Activated CD4-positive, alpha-beta T cell treated with anti-CD3 and anti-CD28 coated beads, Interleukin-2, amount 50 U/mL, for 1 hour (primary cell): ENCODE measurements around the gene DOCK10.
A peak's percentile ranks its signal among the peaks of the same experiment; 100 is the strongest.
"Not testable (repeated sequence)": the region's sequence is repeated elsewhere in the genome, so short reads cannot be mapped to it uniquely, and the experiment has no call there.

Experiments used
- DNase-seq: peaks from one replicate; pipeline ENCODE4 v3.0.0-alpha.2; 2020

Gene DOCK10

DNA sequence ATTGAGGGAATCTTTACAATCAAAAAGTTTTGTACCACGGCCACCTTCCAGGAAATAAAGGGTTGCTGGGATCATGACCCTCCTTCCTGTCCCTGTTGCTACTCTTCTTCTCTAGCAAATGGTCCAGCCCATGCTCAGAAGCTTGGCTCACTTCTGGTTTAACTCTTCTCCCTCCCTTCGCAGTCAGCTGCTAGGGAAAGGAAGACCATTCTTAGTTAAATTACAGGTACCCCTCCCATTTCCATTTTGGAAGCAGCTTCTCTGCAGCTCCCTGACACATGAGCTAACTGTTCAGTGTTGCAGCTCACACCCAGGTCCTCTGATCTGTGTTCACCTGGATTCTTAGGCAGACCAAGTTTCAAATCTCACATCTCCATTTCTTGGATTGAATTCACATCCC lies 100.3 kb downstream of the DOCK10 start:
- no peak for DNase-seq

DNA sequence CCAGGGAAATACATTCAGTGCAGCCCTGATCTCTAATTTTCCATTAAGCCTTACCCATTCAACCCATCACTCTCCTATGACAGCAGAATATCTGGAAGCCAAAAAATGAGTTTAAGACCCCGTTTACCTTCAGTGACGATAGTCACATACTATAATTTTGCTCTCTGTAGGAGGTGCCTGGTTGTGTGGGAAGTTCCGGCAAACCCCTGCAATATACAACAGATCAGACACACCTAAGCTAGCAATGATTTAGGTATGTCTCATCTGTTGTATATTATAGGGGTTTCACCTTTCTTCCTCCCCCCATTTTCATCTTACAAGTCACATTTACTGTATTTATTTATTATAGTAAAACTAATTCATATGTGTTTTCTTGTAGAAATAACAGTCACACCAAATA lies 101.7 kb downstream of the DOCK10 start:
- DNase-seq, result no peak

DNA sequence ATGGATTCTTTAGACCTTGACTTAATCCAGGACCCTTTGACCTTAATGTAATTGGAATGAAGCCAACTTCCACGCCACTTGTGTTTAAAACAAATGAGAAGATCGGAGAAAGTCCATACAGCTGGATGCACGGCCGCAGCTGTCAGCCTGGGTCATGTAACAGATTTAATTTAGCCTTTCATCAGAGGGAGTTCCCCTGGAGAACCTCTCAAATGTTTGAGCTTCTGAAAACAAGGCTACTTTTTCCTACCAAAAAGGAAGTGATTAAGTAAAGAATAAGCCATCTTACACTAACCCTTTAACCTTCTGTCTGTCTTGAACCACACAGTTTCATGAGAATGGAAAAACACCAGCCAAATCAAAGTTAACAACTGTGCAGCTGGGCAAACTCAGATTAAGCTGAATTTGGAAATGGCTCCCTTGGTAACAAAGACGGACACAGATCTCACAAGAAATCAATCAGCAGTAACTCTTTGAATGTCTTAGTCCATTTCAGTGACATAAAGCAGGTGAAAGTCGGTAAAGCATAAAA lies 103.6 kb downstream of the DOCK10 start:
- no peak for DNase-seq

DNA sequence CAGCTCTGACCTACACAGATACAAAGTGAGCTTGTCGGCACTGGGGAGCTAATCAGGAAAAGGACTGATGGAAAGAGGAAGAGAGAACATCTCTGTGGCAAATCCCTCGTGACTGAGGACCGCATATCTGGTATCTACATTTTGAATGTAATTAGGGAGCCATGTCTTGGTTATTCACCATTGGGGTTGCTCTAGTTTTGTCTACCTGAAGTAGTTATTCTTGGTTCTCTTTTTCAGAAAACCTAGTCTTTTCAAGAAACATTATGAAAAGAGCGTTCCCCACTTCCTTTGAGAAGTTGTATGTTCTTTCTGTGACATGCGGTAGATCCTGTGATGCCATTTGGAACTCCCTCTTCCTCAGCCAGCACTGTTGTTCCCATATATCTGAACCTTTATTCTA lies 104.4 kb downstream of the DOCK10 start:
- no peak for DNase-seq

DNA sequence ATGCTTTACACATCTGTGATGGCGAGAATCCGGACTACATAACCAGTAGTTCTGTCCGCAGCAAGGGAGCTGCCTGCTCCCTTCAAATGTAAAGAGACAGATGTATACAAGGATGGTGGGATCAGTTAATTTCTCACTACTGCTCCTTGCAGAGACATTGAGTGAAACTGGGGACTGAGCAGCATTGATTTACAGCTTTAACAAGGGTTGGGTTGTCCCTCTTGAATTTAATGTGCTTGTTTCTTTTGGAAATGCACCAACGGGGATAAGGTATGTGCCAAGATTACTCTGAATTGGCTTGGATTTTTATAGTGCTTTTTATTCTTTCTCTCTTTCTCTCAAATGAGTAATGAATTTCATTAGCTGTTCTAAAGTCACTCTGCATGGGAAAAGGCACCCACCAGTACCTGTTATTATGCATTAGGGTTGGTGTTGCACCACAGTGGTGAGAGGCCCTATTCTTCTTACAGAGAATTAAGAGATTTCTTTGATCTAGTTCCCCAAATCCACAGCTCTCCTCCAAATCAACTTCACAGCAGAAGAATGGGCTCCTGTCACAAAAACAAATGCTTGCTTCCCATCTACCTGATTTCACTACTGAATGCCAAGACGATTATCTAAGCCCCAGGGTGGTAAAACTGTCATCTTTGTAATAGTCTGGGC lies 107.6 kb downstream of the DOCK10 start:
- DNase-seq, result no peak

DNA sequence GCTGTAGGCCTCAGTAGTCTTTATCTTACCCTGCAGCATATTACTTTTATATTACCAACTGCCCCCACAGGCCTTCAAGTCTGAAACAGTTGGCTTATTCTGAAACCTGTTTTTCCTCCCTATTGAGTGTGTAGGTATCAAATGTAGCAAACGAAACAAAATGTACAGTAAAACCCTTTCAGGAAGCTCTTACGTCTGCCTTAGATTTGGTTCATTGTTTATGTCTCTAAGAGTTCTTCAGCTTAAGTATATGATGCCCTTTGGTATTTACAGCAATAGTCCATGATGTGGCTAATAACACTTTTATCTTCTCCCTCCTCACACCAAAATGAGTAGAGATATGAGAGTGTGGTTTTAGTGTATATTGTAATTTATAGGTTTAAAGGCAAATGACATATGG lies 108.8 kb downstream of the DOCK10 start:
- no peak for DNase-seq

DNA sequence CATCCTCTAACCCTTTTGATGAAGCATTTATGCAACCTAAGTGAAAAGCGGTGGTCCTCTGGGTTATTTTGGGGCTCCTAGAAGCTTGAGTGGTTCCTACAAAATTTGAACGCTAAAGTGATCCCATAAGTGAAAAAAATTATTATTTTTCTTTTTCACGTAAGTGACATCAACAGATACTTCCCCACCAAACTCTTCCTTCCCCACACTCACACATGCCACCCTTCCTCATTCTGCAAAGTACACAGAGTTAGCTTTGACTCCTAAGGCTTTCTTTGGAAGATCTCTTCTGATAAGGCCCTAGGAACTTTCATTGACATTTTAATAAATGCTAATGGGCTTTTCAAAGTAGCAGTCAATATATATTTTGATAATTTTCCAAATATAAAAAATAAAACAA lies 109.7 kb downstream of the DOCK10 start:
- no peak for DNase-seq

DNA sequence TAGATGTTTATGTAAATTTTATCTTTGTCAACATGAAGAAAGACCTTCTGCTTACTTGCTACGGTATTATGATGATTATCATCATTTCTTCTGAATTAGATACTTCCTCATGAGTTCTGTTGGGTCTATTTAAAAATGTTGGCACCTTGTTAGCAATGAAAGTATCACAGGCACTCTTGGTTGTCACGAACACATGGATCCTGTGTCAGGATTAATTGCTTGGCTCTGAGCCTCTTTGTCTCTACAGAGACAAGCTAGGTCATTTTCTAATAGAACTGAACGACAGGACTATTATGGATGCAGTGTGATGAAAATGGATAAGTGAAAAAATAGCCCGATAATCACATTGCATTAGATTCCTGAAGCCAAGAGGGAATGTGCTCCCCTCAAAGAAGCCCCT lies 110.3 kb downstream of the DOCK10 start:
- DNase-seq, result no peak

DNA sequence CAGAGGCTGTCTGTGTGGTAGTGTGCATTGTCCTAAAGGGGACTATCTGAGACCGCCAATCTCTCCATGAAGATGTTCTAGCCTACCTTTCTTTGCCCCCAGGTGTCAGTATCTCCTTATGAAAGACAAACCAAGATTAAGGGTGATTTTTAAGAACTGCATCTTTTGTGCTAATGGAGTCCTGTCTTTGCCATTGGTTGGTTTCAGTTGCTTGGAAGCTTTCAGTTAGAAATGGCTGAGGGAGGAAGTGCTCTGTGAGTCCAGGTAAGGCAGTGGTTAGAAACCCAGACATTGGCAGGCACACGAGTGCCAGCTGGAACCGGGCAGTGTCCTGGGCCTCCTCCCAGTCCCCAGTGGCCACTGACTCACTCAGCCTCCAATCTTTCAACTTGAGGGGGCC lies 111.3 kb downstream of the DOCK10 start:
- DNase-seq, result no peak

DNA sequence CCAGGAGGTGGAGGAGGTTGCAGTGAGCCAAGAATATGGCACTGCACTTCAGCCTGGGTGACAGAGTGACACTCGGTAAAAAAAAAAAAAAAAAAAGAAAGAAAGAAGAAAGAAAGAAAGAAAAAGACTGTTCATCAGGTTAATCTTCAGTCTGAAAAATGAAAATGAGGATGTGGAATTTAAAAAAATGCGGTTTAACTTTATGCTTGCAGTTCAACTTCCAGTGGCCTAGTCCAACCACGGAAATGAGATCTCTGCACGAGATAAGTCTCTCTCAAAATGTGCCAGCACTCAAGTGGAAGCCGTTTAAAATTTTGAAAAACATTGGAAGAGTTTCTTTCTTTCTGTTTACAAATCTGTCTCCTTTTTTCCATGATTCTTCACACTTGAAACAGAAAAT lies 112.1 kb downstream of the DOCK10 start:
- no peak for DNase-seq

DNA sequence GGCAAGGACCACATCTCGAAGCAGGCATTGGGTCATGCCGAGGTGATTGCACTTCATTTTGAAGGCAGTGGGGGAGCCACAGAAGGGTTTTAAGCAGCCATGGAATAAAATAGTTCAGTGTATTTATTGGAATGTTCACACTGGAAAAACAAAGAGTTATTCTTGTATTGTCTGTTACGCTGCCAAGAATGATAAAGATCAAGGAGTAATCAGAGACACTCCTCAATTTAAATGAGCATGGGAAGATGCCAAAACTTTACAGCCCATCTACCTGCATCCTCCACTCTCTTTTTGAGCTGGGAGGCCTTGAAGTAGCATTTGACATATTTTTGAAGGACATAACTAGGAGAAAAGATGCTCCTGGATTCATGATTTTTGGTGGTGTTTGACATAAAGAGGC lies 112.8 kb downstream of the DOCK10 start:
- DNase-seq, result no peak

DNA sequence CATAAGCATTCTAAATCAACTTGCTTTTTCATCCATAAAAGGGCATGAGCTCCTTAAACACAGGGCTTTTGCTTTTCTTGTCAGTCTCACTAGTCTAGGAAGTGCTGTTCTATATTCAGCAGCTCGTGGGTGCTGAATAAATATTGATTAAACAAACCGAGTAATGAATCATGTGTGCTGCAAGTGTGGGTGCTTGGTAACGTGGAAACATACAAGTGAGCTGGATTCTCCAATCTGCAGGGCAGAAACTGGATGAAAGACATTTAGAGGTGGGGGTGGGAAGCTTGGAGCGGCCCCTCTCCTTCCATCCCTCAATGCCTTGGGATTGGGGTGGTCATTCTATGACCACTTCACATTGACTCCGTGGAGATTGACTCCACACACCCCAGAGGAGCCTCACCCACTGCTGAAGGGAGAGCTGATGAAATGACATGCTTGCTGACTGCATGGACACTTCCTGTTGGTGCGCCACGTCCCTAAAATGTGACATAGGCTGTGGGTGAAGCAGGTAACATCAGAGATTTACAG lies 114.6 kb downstream of the DOCK10 start:
- peak; percentile 61 for DNase-seq

DNA sequence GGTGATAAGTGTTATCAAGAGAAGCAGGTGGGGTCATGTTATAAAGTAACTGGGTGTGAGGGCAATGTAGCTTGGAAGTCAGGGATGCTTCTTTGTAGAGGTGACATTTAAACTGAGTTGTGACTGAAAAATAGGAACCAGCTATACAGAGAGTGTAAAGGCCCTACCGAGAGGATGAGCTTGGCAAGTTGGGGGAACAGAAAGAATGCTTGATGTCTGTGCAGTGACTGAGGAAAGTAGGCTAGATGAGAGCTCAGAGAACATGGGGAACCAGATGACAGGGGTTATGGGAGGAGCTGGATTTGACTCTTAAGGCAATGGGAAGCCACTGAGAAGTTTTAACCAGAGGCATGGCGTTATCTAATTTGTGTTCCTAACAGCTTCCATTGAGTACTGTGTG lies 115.3 kb downstream of the DOCK10 start:
- DNase-seq, result no peak

DNA sequence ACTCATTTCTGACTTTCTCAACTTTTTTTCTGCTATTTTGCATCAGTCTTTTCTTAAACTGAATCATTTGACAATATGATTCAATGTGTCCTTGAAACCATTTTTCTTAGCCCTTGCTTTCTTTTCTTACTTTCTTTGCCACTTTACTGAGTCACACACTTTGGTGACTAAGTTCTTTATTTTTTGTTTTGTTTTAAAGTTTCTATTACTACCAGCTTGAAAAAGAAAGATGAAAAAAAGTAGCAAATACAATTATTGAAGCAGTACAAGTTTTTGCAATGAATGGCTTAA lies 116.5 kb downstream of the DOCK10 start:
- DNase-seq, result no peak

DNA sequence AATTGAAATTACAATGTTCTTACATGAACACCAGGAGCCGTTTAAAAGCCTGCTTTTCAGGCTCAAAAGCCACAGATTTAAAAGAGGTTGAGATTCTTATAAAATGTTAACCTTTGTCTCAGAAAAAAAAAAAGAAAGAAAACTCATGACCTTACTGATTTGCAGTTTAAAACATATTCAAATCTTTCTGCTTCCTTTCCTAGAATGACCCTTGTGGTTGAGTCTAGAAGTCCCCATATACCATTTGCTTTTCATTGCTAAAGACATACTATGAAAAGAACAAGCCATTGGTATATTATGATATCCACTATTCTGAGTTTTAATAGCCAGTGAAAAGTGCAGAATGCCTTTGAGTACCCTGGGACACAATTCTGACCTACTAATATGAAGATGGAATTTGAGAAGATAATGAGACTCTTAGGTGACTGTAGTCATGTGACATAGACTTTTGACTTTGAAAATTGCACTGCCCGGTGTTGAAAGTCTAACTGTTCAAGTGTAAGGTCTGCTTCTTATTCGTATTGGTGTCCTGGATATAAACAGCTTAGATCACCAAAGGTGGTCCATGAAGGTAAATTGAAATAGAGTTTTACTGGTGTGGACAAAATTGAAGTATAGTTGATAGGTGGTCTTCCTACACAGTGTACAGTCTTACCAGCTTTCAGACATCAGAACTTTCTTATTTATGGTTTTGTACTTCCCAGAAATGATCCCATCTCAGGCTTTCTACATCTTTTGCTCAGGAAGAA lies 117.0 kb downstream of the DOCK10 start:
- no peak for DNase-seq

DNA sequence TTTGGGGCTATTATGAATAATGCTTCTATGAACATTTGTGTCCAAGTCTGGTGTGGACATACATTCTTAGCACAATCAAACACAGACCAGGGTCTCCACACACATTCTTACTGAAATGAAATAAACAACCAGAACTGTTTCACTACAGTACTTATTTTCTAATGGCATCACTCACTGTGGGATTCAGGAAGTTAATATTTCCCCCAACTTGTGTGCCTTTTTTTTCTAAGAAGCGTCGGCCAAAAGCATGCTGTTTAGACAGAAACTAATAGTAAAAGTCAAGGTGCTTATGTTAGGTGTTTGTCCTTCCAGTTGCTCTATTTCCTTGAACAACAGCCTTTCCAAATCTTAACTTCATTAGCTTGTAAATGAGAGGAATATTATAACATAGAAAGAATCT lies 117.6 kb downstream of the DOCK10 start:
- no peak for DNase-seq

DNA sequence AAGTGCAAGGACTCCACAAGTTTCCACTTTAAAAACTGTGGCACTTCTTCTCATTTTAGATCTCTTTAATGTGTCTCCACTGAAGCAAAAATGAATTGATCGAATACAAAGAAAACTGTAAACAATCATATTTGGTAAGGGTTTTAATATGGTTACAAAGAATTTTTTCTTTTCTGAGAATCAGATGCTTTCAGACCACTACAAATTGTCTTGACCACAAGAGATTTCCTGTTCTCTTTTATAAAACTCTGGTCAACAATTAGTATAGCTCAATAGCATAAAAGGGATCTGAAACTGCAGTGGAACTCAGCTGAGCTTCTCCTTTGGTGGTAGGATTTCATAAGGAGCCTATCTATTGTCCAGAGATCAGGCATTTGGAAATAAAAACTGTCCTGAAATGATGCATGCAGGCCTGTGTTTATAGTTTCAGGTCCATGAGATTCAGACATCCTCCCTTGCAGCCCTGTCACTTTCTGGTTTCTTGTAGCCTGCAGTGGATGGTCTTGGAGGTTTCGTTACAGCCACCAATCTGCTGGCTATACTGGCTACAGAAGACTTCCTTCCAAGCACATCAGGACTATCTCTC lies 120.0 kb downstream of the DOCK10 start:
- no peak for DNase-seq

DNA sequence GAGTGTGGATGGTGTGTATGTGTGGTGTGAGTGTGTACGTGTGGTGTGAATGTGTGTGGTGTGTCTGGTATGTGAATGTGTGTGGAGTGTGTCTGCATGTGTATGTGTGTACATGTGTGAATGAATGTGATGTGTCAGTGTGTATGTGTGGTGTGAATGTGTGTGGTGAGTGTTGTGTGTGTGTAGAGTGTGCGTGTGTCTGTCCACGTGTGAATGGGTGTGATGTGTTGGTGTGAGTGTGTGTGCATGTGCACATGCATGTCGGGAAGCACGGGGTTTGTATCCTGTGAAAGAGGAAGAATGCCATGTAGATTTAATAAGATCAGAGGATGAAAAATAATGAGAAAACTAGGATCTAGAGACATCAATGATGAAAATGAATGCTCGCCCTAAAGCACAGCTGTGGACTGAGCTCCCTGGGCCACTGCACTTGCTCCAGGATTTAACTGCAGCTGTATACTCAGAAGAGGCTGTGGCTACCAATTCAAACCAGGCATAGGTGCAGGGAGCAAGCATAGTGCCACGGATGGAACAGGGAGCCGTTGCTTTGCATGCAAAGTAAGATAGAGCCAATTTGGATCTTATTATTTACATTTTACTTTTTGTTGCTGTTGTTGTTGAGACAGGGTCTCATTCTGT lies 122.7 kb downstream of the DOCK10 start:
- DNase-seq, result no peak

DNA sequence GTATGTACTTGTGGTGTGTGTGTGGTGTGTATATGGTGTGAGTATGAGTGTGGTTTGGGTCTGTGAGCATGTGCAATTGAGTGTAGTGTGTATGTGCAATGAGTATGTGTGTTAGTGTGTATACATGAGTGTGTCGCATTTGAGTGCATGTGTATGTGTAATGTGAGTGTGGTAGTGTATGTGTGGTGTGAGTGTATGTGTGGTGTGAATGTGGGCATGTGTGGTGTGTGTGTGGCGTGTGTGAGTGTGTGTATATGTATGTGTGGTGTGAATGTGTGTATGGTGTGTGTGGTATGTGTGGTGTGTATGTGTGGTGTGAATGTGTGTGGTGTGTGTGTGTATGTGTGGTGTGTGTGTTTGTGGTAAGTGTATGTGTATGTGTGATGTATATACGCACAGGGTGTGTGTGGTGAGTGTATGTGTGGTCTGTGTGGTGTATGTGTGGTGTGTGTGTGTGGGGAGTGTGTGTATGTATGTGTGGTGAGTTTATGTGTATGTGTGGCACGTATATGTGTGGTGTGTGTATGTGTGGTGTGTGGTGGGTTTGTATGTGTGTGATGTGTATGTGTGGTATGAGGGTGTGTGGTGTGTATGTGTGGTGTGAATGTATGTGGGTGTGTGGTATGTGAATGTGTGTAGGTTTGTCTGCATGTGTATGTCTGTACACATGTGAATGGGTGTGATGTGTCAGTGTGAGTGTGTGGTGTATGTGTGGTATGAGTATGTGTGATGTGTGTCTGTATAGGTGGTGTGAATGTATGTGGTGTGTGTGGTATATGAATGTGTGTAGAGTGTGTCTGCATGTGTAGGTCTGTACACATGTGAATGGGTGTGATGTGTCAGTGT lies 123.4 kb downstream of the DOCK10 start:
- DNase-seq, result no peak

DNA sequence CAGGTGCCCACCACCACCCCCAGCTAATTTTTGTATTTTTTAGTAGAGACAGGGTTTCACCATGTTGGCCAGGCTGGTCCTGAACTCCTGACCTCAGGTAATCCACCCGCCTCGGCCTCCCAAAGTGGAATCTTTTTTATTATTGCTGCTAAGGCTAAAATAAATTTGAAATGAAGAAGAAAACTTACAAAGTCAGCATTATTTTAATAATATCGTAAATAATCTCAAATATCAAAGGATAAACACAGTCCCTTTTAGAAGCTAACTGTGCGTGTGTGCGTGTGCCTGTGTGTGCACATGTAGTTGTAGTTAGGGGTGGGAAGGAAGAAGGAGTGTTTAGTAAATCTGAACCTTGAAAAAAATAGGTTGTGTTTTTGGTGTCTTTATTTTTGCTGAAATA lies 125.0 kb downstream of the DOCK10 start:
- DNase-seq, result not testable (repeated sequence)

DNA sequence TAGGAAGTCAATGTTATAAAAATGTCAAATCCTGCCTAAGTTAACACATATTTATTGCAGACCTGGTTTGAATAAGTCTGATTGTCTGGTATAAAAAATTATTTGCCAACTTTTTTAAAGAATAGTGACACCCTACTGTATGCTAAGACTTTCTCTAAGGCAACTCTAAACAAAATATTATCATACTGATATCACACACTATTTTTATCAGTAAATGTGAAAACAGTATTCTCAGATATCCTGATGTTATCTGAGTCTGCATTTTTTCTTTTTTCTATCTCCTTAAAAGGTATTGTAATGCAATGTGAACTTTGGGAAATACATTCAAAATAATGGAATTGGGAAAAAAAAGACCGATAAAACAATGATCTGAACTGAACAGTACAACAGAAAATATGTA lies 127.1 kb downstream of the DOCK10 start:
- DNase-seq, result no peak

DNA sequence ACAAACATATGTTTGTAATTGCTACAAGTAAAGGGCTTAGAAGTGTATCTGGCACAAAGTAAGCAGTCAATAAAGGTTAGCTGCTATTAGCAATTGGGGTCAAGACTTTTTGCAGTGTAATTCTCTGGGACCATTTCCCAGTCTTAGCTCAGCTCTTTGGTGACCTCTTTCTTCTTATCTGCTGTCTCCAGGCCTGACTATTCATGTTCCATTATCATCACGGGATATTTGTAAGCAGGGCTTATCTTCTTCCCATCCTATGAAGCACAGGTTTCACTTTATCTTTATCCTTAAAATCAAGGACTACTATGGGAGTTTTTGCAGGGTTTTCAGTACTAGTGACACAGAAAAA lies 131.7 kb downstream of the DOCK10 start:
- DNase-seq, result no peak
